OCI-LY1 (cell line): Measurements from ENCODE around the gene FAM50A.
A peak's percentile ranks its signal among the peaks of the same experiment; 100 is the strongest.

Source experiments
- H2AFZ ChIP-seq: fragments of 200-600 bp; sonication (generic), shearing (Covaris generic); 2 replicates; pipeline ENCODE4 v1.6.0; 2014; ENCODE audit warnings: antibody characterized with exemption, mild to moderate bottlenecking, low read length
- H3F3A ChIP-seq: fragments of 200-600 bp; sonication (generic), shearing (Covaris generic); 2 replicates; pipeline ENCODE4 v1.6.0; 2014; ENCODE audit warnings: mild to moderate bottlenecking, antibody characterized with exemption, low read length, moderate library complexity; ENCODE audit not compliant: insufficient read depth
- H3K27ac ChIP-seq: fragments of 200-600 bp; sonication (generic); 2 replicates; pipeline ENCODE4 v1.5.1; 2014; ENCODE audit warnings: low read length, mixed run types, mild to moderate bottlenecking, low read depth; ENCODE audit not compliant: poor library complexity, severe bottlenecking
- H3K27me3 ChIP-seq: fragments of 200-600 bp; sonication (generic); 2 replicates; pipeline ENCODE4 v1.6.0; 2014; ENCODE audit warnings: antibody characterized with exemption, mild to moderate bottlenecking, low read length, moderate library complexity; ENCODE audit not compliant: insufficient read depth
- H3K36me3 ChIP-seq: fragments of 200-600 bp; sonication (generic); 2 replicates; pipeline ENCODE4 v1.6.1; 2014; ENCODE audit warnings: mild to moderate bottlenecking, antibody characterized with exemption, low read length, moderate library complexity, mixed read lengths; ENCODE audit not compliant: insufficient read depth
- H3K4me1 ChIP-seq: fragments of 200-600 bp; sonication (generic); 2 replicates; pipeline ENCODE4 v1.5.1; 2014; ENCODE audit warnings: mild to moderate bottlenecking, low read length, moderate library complexity; ENCODE audit not compliant: insufficient read depth, severe bottlenecking
- H3K4me2 ChIP-seq: fragments of 200-600 bp; sonication (generic), shearing (Covaris generic); 2 replicates; pipeline ENCODE4 v1.6.1; 2014; ENCODE audit warnings: low read length
- H3K4me3 ChIP-seq: fragments of 200-600 bp; sonication (generic); 2 replicates; pipeline ENCODE4 v1.5.1; 2014; ENCODE audit warnings: low read length, low read depth, mild to moderate bottlenecking, mixed read lengths; ENCODE audit not compliant: poor library complexity, severe bottlenecking
- H3K79me2 ChIP-seq: fragments of 200-600 bp; shearing (Covaris generic); 2 replicates; pipeline ENCODE4 v1.6.1; 2016; ENCODE audit warnings: mixed run types, low read length, mixed read lengths; ENCODE audit not compliant: insufficient read depth
- H3K9ac ChIP-seq: fragments of 200-600 bp; sonication (generic), shearing (Covaris generic); 2 replicates; pipeline ENCODE4 v1.6.1; 2014; ENCODE audit warnings: mild to moderate bottlenecking, low read length, mixed read lengths
- H3K9me2 ChIP-seq: fragments of 200-600 bp; sonication (generic), shearing (Covaris generic); 2 replicates; pipeline ENCODE4 v1.6.1; 2014; ENCODE audit warnings: low read depth, mild to moderate bottlenecking, low read length, mixed read lengths
- H3K9me3 ChIP-seq: fragments of 200-600 bp; shearing (Covaris generic); 2 replicates; pipeline ENCODE4 v1.6.1; 2014; ENCODE audit warnings: low read length, mixed read lengths
- H4K20me1 ChIP-seq: fragments of 200-600 bp; sonication (generic), shearing (Covaris generic); 2 replicates; pipeline ENCODE4 v1.6.0; 2016; ENCODE audit warnings: mild to moderate bottlenecking, low read length; ENCODE audit not compliant: insufficient read depth
- CTCF ChIP-seq: fragments of 200-600 bp; sonication (generic), shearing (Covaris generic); IDR thresholded peaks from 2 replicates; pipeline ENCODE4 v1.5.1; 2017; ENCODE audit warnings: mild to moderate bottlenecking, antibody characterized with exemption, low read length, moderate library complexity, mixed read lengths
- EZH2 ChIP-seq: fragments of 200-600 bp; sonication (generic), shearing (Covaris generic); IDR thresholded peaks from 2 replicates; pipeline ENCODE4 v1.8.0; 2017; ENCODE audit warnings: borderline replicate concordance, mixed run types, mild to moderate bottlenecking, antibody characterized with exemption, low read length, moderate library complexity, mixed read lengths

The FAM50A gene

DNA sequence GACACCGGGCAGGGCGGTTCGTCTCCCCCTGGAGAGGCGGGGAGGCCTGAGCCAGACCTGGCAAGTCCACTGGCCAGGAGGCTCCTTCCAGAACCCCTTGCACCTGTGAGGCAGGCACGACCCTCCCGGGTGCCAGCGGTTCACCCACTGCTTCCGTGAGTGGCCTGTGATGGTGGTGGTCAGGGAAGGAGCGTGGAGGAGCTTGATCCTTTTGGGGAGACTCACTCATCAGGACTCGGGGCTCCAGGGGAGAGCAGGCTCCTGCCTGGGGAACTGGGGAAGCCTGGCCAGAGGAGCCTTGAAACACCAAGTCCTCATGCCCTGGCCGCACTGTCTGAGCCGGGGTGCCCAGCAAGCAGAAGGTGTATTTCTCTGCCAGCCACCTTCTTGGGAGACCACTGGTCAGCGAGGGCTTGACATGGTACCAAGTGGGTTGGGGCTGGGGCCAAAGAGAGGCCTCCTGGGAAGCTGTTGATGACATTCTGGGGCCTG is 860 bp downstream of the FAM50A start:
- H3K27ac ChIP-seq, result no peak overlapping the region
- H3K9me3 ChIP-seq, result no peaks in the 10 kb centered on the region

DNA sequence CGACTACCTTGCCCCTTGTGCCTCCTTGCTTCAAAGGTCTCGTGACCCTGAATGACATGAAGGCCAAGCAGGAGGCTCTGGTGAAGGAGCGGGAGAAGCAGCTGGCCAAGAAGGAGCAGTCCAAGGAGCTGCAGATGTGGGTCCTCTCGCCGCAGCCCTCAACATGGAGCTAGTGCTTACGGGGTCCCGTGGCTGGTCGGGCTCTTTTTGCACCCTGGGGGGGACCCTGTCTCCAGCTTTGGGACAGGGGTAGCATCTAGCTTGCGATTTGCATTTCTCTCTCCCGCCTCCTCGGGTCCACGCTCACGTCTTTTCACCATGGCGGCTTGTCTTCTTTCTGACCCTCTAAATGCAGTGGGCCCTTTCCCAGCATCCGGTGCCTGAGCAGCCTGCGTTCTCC is 1.8 kb downstream of the FAM50A start:
- no peaks in the 10 kb centered on the region for H3K9me3 ChIP-seq
- no peak overlapping the region for H3K27ac ChIP-seq
- no peaks in the 10 kb centered on the region for H3K27me3 ChIP-seq
- no peaks in the 10 kb centered on the region for H3K79me2 ChIP-seq
- no peak overlapping the region for H3K4me3 ChIP-seq
- H3K4me1 ChIP-seq, result peaks cover 20% of the 10 kb centered on the region
- H4K20me1 ChIP-seq, result no peaks in the 10 kb centered on the region
- no peaks in the 10 kb centered on the region for H3F3A ChIP-seq
- no peak overlapping the region for H2AFZ ChIP-seq
- H3K4me2 ChIP-seq, result no peak overlapping the region
- peaks cover 17% of the 10 kb centered on the region for H3K36me3 ChIP-seq
- H3K9me2 ChIP-seq, result no peaks in the 10 kb centered on the region
- no peak overlapping the region for H3K9ac ChIP-seq
- TF ChIP-seq CTCF (no peak), EZH2 (no peak)

More for the DNA sequence above, 860 bp downstream of the FAM50A start:
- H2AFZ ChIP-seq, result no peak overlapping the region
- peak overlapping the region; percentile 60 for H3K4me3 ChIP-seq
- peaks cover 20% of the 10 kb centered on the region for H3K36me3 ChIP-seq
- TF ChIP-seq CTCF (no peak), EZH2 (no peak)
- H3K27me3 ChIP-seq, result no peaks in the 10 kb centered on the region
- no peaks in the 10 kb centered on the region for H3F3A ChIP-seq
- peak overlapping the region; percentile 60 for H3K9ac ChIP-seq
- H3K4me1 ChIP-seq, result peaks cover 20% of the 10 kb centered on the region
- H4K20me1 ChIP-seq, result no peaks in the 10 kb centered on the region
- no peaks in the 10 kb centered on the region for H3K79me2 ChIP-seq
- no peaks in the 10 kb centered on the region for H3K9me2 ChIP-seq
- peak overlapping the region; percentile 52 for H3K4me2 ChIP-seq

- Histone ChIP-seq H3K36me3 (peaks cover 13% of the 10 kb centered on the region), H3F3A (no peaks in the 10 kb centered on the region), H3K4me3 (no peak overlapping the region), H2AFZ (no peak overlapping the region), H3K79me2 (no peaks in the 10 kb centered on the region), H3K9ac (no peak overlapping the region), H3K9me3 (no peaks in the 10 kb centered on the region), H3K9me2 (no peaks in the 10 kb centered on the region), H3K27me3 (no peaks in the 10 kb centered on the region), H3K4me2 (no peak overlapping the region), H3K27ac (no peak overlapping the region), H4K20me1 (no peaks in the 10 kb centered on the region), H3K4me1 (peaks cover 20% of the 10 kb centered on the region)
- TF ChIP-seq EZH2 (no peak), CTCF (no peak)
Observed at GRCh38 chrX:154446430-154446829, 2.5 kb downstream of the FAM50A start.
